Activated B cell treated with CpG ODN at 0.5 μM for 24 hours (primary cell): ENCODE data around the gene PRDX2. TPM values are rescaled to one million over a fixed set of nuclear protein-coding genes. Genes with fewer than 3 reads are reported as not detected.

Source experiments
- ATAC-seq: fragments of 200-7000 bp; cut with Tn5 transposase; one replicate; pipeline ENCODE4 v1.10.0; 2021; ENCODE audit warnings: low read depth, mild to moderate bottlenecking, moderate library complexity
- CTCF ChIA-PET: fragments of 350-600 bp; sonication (Branson Sonifier 250); formaldehyde crosslinking; loops from one replicate; lab custom pipeline; 2021; ENCODE audit warnings: antibody characterized with exemption; lab: Charles Lee
- POLR2A ChIA-PET: fragments of 350-600 bp; sonication (Branson Sonifier 250); formaldehyde crosslinking; loops from one replicate; lab custom pipeline; 2021; ENCODE audit warnings: antibody characterized with exemption; lab: Charles Lee
- DNase-seq: peaks from one replicate; pipeline ENCODE4 v3.0.0; 2022
- H3K27ac Mint-ChIP-seq: one replicate; pipeline ENCODE4 v1.8.0; 2020; ENCODE audit warnings: mixed read lengths
- H3K27me3 Mint-ChIP-seq: one replicate; pipeline ENCODE4 v1.8.0; 2021; ENCODE audit warnings: mixed read lengths
- H3K36me3 Mint-ChIP-seq: one replicate; pipeline ENCODE4 v1.8.0; 2021; ENCODE audit warnings: low read depth, mixed read lengths
- H3K4me1 Mint-ChIP-seq: one replicate; pipeline ENCODE4 v1.8.0; 2021; ENCODE audit warnings: mixed read lengths
- H3K4me3 Mint-ChIP-seq: one replicate; pipeline ENCODE4 v1.8.0; 2020; ENCODE audit warnings: mild to moderate bottlenecking, mixed read lengths
- H3K9me3 Mint-ChIP-seq: one replicate; pipeline ENCODE4 v1.8.0; 2020; ENCODE audit warnings: mixed read lengths
- CTCF ChIP-seq: fragments of 200-600 bp; IDR thresholded peaks from one replicate; pipeline ENCODE4 v1.8.0; 2022; ENCODE audit warnings: antibody characterized with exemption, mild to moderate bottlenecking
- intact Hi-C: fragments of 100-400 bp; cut with micrococcal nuclease; formaldehyde crosslinking; loops from one replicate; pipeline ENCODE4 v1.15.1; 2024
- total RNA-seq: library from RNA; stranded (reverse); gene quantifications from 2 replicates; pipeline ENCODE4 v1.2.3, GENCODE V29; 2022

The PRDX2 gene
- total RNA-seq, 1 donor from 2014 or later: 53.1 TPM

GRCh38 chr19:12834976-12835757, 33.6 kb upstream of the PRDX2 start:
- Mint-ChIP-seq H3K9me3 (peaks cover 3% of the 10 kb centered on the region), H3K4me3 (no peak overlapping the region), H3K36me3 (no peaks in the 10 kb centered on the region), H3K4me1 (peaks cover 36% of the 10 kb centered on the region), H3K27me3 (peaks cover 67% of the 10 kb centered on the region), H3K27ac (no peak overlapping the region)
- ChIA-PET POLR2A (interaction anchor here (0.6 kb wide), 1 partner anchor 281 kb away, joined by 3 read pairs; no protein-coding TSS in a partner anchor), CTCF (no interaction called here)
- TF ChIP-seq CTCF: no peak
- DNase-seq: no peak
- no peak for ATAC-seq
- intact Hi-C loops: loop anchor here (5.0 kb wide), 1 partner anchor 267 kb away; the partner anchor contains the start of gene LYL1

GRCh38 chr19:12834566-12834943, 33.0 kb upstream of the PRDX2 start, which contains the start of gene RTBDN:
Gene RTBDN, minus strand, starts transcription at chr19:12834579. Its CDS starts 4,600 bp downstream, at chr19:12829979.
- TF ChIP-seq CTCF: no peak
- H3K9me3 Mint-ChIP-seq: peaks cover 3% of the 10 kb centered on the region
- DNase-seq (no peak), ATAC-seq (no peak)
- CTCF ChIA-PET: no interaction called here
- no peak within 1 kb of the TSS for H3K27ac Mint-ChIP-seq
- peaks cover 34% of the 10 kb centered on the region for H3K4me1 Mint-ChIP-seq
- peak within 1 kb of the TSS; percentile 51 for H3K4me3 Mint-ChIP-seq
- POLR2A ChIA-PET: interaction anchor here (0.6 kb wide), 1 partner anchor 280 kb away, joined by 3 read pairs; no protein-coding TSS in a partner anchor
- intact Hi-C loops: no loop called here
- no peaks in the 10 kb centered on the region for H3K36me3 Mint-ChIP-seq
- H3K27me3 Mint-ChIP-seq: peaks cover 69% of the 10 kb centered on the region

GRCh38 chr19:12833738-12834565, 32.4 kb upstream of the PRDX2 start:
- Mint-ChIP-seq H3K9me3 (peaks cover 3% of the 10 kb centered on the region), H3K36me3 (no peaks in the 10 kb centered on the region), H3K4me1 (peaks cover 28% of the 10 kb centered on the region), H3K27ac (no peak overlapping the region), H3K4me3 (peak overlapping the region; percentile 51), H3K27me3 (peaks cover 66% of the 10 kb centered on the region)
- DNase-seq: no peak
- ChIA-PET CTCF (no interaction called here), POLR2A (interaction anchor here (0.6 kb wide), 1 partner anchor 280 kb away, joined by 3 read pairs; no protein-coding TSS in a partner anchor)
- peak; percentile 18 for ATAC-seq
- intact Hi-C loops: no loop called here
- no peak for TF ChIP-seq CTCF

- no peaks in the 10 kb centered on the region for H3K36me3 Mint-ChIP-seq
- TF ChIP-seq CTCF: no peak
- intact Hi-C loops: no loop called here
- H3K9me3 Mint-ChIP-seq: peaks cover 3% of the 10 kb centered on the region
- CTCF ChIA-PET: no interaction called here
- ATAC-seq (no peak), DNase-seq (no peak)
- peak overlapping the region; percentile 41 for H3K4me3 Mint-ChIP-seq
- POLR2A ChIA-PET: no interaction called here
- H3K4me1 Mint-ChIP-seq: peaks cover 24% of the 10 kb centered on the region
- no peak overlapping the region for H3K27ac Mint-ChIP-seq
- peaks cover 70% of the 10 kb centered on the region for H3K27me3 Mint-ChIP-seq
Measured at GRCh38 chr19:12833418-12833737, 31.8 kb upstream of the PRDX2 start.

GRCh38 chr19:12828494-12828893, 26.9 kb upstream of the PRDX2 start:
- Mint-ChIP-seq H3K9me3 (peaks cover 3% of the 10 kb centered on the region), H3K27ac (no peak overlapping the region), H3K27me3 (peaks cover 67% of the 10 kb centered on the region), H3K4me1 (peaks cover 18% of the 10 kb centered on the region), H3K4me3 (no peak overlapping the region), H3K36me3 (no peaks in the 10 kb centered on the region)
- ATAC-seq (peak; percentile 44), DNase-seq (no peak)
- ChIA-PET CTCF (interaction anchor here (1.9 kb wide), 1 partner anchor 62 kb away, joined by 4 read pairs; no protein-coding TSS in a partner anchor), POLR2A (interaction anchor here (0.5 kb wide), 1 partner anchor 51 kb away, joined by 4 read pairs; no protein-coding TSS in a partner anchor)
- no peak for TF ChIP-seq CTCF
- intact Hi-C loops: no loop called here
